H1 (cell line): ENCODE data around the gene PSD. TPM values are rescaled to one million over a fixed set of nuclear protein-coding genes. Genes with fewer than 3 reads are reported as not detected.

Source experiments
- CBX8 ChIP-seq: fragments of 300-800, 300-1000 bp; sonication (generic); IDR thresholded peaks from 2 replicates; pipeline ENCODE4 v1.7.1; 2016; ENCODE audit warnings: low read depth, low read length, borderline replicate concordance
- CTBP2 ChIP-seq: IDR thresholded peaks from 2 replicates; pipeline ENCODE4 v1.7.0; 2011; ENCODE audit warnings: borderline replicate concordance, mild to moderate bottlenecking, moderate library complexity, mixed read lengths, low read length; ENCODE audit not compliant: insufficient read depth, insufficient read length
- GTF2F1 ChIP-seq: IDR thresholded peaks from 2 replicates; pipeline ENCODE4 v1.6.1; 2012; ENCODE audit warnings: low read depth, low read length, improper control_type of control experiment, borderline replicate concordance
- SIRT6 ChIP-seq: IDR thresholded peaks from one replicate; pipeline ENCODE4 v1.7.1; 2012; ENCODE audit warnings: low read length, inconsistent platforms
- TBP ChIP-seq: IDR thresholded peaks from 2 replicates; pipeline ENCODE4 v1.6.1; 2011; ENCODE audit warnings: low read depth, low read length, improper control_type of control experiment
- polyA plus RNA-seq, 7 experiments: library from polyadenylated mRNA; depleted of rRNA in 3 of 7; stranded (reverse) in 5 of 7; unstranded in 2 of 7; fragments of >200 nt in 5 of 7; fragments of 200-250 nt in 2 of 7; gene quantifications; 1 replicate in 5 of 7; 2 replicates in 1 of 7; 4 replicates in 1 of 7; pipeline versions ENCODE4 v1.2.1 to v1.2.3, GENCODE V29; 2011 to 2013; ENCODE audit warnings: missing spikeins in 2 of 7, mixed read lengths in 2 of 7
- total RNA-seq: library from RNA; stranded (reverse); fragmentation: NEBNext Ultra II Directional; extraction: Animal tissue kit (Norgen Biotek cat#: 25700); gene quantifications from 2 replicates; pipeline ENCODE4 v1.2.1, GENCODE V29; 2021

The PSD gene
- total and polyA plus RNA-seq, 2 of the 8 experiments (the other 6 are each of a cell fraction or from before 2014, with no cell fraction given): 5.4 to 6.0 TPM

GRCh38 chr10:102416695-102417094 lies 1.9 kb downstream of the PSD start (continued):
- TF ChIP-seq SIRT6 (no peak), CTBP2 (no peak), CBX8 (no peak), GTF2F1 (no peak), TBP (no peak)
